HG02884 (cell line): Measurements from ENCODE around the gene IGFBPL1.
"Not testable (repeated sequence)": the region's sequence is repeated elsewhere in the genome, so short reads cannot be mapped to it uniquely, and the experiment has no call there.

Source experiments
- ATAC-seq: cut with Tn5 transposase; IDR thresholded peaks from one replicate; pipeline ENCODE4 v1.9.1; 2021; ENCODE audit warnings: mild to moderate bottlenecking, moderate library complexity; ENCODE audit not compliant: unreplicated experiment

The IGFBPL1 gene

DNA sequence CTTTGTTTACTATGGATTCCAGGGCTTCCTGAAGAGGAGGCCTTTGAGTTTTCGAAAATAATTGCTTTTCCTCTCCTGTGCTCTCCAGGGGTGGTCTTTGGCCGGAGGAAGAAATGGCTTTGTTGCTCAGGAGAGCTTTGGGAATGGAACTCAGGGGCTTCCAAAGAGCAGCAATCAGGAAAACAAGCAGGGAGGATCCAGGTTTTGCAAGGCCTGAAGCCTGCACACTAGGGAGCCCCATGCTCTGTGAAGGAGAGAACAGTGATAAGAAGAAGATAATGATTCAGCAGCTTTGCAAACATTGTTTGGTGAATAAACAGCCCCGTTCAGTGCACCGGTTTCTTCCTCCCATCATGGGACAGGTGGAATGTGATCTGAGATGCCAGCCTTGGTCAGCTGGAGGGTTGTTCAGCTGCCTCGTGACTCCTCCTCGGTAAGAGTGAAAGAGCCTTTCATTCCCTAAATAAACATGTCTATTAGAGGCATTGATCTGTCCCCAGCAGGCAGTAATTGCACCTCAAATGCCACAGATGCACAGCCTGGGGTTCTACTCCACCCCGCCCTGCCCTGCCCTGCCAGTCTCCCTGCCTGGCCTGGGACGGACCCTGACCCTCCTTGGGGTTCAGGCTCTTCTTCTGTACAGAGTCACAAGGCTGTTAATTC lies 43.3 kb downstream of the IGFBPL1 start:
- ATAC-seq: no peak

DNA sequence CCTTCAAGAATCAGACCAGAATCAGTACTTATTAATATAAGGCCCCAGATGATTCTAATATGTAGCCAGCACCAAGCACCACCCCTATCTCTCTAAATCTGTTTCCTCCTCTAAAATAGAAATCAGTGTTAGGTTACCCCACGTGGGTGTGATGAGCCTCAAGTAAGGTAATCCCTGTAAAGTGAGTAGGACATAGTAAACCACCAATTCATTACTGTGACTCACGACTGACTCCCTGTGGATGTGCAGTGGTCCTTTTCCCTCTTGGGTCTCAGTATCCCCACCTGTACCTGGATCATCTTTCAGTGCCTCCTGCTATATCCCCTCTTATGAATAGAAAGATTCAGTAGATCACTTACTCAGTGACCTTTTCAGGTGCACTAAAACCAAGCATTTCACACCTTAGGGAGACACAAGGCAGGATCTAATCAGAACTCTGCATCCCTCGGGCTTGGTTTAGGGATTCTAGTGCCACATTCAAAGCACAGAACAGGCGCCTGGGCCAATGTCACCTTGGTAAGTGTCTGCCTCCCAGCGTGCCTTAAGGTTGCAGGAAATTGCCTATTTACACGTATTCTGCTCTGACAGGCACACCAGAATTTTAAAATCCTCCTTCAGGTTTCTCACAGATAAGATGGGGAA lies 43.9 kb downstream of the IGFBPL1 start:
- no peak for ATAC-seq

DNA sequence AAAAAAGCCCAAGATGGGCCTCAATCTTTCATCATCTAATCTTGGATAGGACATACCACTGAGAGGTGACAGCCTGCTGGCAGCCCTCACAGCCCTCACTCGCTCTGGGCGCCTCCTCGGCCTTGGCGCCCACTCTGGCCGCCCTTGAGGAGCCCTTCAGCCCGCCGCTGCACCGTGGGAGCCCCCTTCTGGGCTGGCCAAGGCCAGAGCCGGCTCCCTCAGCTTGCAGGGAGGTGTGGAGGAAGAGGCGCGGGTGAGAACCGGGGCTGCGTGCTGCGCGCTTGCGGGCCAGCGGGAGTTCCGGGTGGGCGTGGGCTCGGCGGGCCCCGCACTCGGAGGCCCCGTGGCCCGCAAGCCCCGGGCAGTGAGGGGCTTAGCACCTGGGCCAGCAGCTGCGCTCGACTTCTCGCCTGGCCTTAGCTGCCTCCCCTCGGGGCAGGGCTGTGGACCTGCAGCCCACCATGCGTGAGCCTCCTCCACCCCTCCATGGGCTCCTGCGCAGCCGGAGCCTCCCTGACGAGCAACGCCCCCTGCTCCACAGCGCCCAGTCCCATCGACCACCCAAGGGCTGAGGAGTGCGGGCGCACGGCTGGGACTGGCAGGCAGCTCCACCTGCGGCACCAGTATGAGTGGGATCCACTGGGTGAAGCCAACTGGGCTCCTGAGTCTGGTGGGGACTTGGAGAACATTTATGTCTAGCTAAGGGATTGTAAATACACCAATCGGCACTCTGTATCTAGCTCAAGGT lies 46.7 kb downstream of the IGFBPL1 start:
- ATAC-seq: not testable (repeated sequence)

DNA sequence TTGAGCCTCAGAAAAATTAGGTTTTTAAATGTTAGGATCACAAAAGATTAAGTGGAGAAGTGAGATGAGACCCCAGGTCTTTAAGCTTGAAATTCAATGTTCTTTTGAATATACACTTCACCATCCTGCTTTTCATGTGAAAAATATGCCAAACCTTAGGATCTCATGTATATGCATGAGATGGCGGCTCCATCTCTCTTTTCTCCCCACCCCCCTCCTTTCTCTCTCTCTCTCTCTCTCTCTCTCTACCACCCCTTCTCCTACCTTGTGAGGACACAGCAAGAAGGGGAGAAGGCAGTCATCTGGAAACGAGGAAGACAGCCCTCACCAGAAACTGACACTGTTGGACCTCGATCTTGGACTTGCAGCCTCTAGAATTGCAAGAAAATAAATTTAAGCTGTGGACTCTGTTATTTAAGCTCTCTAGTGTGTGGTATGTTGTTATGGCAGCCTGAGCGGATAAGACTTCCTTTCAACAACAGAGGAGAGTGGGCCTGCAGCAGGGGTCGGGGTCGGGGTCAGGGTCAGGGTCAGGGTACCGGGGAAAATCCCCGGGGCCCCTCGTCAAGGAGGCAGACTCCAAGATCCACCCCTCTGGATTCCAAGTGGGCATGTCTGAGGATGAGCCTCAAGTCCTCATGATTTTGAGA lies 48.1 kb downstream of the IGFBPL1 start:
- no peak for ATAC-seq

DNA sequence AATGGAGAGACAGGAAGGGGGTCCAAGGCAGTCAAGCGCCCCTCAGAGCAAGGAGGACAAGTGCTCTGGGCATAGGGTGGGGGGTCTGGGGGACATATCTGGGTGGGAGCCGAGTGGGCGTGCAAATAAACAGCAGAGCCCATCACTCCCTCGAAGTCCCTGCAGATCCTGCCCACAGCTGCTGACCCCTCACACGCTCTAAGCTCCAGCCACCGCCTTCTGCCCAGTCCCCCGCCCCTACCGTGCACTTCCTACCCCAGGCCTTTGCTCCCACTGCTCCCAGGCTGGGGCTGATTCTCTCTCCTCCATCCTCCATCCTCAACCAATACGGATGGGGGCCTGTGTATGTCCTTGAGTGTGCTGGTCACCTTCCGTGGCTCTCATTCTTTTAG lies 48.7 kb downstream of the IGFBPL1 start:
- ATAC-seq: no peak

DNA sequence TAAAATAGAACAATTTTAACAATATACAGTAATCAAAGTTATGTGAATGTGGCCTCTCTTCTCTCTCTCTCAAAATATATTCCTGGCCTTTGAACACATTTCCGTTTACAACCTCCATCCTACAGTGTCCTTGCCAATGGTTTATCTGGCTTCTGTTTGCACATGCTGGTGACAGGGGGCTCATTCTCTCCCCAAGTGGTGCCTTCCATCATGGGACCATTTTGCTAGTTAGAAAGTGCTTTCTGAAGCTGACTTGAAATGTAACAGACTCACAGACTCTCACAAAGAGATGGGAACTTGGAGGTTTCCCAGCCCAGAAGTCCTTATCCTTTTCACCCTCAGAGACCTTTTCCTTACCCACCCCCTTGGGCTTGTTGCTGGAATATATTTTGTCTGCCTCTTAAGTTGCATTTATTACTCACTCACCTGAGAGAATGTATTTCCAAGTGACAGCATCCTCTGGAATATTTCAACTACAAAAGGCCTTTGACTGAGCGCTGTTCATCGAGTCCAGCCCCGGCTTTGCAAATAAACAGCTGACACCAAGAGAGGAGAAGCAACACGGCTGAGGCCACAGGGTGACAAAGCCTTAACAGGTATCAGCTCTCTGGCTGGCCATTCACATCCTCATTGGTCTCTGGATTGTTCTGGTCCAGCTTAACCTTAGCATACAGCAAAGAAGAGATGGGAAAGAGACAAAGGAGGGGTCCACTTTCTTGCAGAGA lies 49.2 kb downstream of the IGFBPL1 start:
- ATAC-seq: no peak

DNA sequence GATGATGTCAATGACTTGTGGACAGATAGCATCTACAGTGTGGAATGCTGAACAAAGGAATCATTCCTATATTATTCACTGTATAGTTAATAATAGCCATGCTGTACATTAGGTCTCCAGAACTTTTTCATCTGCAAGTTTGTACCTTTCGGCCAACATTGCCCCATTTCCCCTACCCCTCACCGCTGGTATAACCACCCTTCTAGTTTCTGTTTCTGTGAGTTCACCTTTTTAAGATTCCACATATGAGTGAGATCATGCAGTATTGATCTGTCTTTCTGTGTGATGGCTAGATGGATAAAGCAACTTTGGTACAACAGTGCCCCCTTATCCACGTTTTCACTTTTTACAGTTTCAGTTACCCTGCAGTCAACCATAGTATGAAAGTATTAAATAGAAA lies 50.6 kb downstream of the IGFBPL1 start:
- no peak for ATAC-seq

DNA sequence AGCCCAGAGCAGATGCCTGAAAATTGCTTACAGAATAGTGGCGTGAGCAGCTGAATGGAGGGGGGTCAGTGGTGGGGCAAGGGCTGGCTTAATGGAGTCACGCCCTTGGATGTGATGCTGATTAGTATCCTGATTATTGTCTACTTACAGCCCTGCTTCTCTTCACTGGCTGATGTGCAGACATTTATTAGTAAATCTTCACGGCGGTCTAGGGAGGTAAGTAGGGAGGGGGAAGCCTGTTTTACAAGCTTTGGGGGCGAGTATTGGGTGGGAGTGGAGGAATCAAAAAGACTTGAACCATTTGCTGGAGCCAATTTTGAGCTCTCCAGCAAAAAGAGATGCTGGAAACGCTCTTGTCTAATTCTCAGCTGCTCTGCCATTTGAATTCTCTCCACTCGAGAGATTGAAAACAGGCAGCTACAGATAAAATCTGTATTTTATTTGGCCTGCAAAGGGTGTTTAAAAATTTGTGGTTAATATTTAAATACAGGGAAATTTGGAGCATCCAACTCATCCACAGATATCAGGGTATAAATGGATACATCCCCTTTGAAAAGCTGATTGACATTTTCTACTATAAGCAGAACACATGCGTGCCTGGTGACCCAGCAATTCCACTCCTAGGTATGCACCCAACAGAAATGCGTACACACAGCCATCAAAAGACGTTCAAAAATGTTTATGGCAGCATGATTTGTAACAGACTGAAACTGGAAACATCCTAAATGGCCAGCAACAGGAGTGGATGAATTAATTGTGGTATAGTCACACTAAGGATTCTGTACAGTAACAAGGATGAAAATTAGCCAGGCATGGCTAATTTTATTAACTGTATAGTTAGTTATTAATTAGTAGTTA lies 51.3 kb downstream of the IGFBPL1 start:
- ATAC-seq: no peak

DNA sequence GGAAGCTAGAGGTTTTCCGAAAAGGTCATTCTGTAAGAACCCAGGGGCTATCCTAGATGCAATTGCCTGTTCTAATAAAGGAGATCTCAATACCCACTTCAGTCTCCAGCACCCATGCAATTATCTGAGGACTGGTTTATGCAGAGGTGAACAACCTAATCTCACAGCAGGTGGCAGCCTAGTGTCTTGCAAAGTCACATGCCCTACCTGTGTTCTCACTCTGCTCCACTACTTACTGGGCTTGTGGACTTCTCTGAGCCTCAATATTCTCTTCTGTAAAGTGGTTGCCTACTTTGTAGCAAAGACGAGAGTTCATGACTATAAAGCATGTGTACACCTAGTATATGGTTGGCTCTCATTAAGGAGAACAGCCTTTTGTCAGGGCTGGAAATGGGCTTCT lies 52.8 kb downstream of the IGFBPL1 start:
- ATAC-seq: no peak

DNA sequence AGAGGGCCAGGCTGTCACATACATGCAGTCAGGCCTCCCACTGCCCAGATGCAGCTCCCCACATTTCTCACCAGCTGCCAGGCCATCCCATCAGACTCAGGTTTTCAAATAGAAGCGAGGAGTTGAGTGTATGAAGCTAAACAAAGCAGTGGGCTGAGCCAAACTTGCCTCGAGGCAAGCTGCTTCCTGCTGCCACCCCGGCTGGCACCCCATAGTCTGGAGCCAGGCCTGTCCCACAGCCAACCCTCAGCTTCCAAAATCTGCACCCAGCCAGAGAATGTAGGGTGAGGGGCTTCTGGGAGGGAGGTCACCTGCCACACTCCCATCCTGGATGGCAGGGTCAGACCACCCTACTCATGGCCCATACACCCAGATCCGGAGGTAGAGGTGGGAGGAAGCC lies 54.1 kb downstream of the IGFBPL1 start:
- ATAC-seq: no peak

DNA sequence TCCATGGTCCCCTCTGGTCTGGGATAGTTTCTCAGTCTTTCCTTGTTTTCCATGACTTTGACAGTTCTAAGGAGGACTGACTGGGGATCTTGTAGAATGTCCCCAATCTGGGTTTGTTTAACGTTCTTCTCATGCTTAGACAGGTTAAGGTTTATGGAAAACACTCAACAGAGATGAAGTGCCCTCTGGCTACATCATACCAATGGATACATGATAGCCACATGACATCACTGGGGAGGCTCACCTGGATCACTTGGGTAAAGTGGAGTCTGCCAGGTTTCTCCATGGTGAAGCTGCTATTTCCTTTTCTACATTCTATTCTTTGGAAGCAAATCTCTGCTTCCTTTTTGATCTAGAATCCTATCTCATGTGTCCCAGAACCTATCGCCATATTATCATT lies 55.5 kb downstream of the IGFBPL1 start:
- no peak for ATAC-seq

DNA sequence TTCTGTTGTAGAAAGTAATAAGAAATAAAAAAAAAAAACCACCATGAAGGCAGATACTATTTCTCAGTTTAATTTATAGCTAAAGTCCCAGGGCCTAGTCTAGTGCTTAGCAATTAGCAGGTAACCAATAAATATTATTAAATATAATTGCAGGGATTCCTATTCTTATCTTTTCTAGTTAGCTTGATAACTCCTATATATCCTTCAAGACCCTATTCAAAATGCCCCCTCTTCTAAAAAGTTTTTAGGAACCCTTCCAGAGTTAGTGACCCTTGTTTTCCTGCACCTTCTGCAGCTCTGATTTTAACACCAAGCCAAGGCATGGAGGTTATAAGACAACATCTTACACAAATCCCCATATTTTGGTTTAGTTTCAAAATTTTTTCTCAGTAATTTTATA lies 56.4 kb downstream of the IGFBPL1 start:
- no peak for ATAC-seq

DNA sequence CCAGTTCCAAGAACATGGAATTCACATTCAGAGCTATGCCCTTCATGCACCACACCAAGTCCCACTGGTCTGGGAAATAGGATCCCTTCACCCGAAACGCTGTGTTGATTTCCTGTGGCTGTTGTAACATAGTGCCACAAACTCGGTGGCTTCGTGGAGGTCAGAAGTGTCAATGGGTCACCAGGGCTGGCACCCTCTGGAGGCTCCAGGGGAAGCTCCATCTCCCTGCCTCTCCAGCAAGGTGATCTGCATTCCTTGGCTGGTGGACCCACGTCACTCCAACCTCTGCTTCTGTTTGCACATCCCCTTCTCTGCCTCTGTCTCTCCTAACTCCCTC lies 60.7 kb downstream of the IGFBPL1 start:
- ATAC-seq: no peak

DNA sequence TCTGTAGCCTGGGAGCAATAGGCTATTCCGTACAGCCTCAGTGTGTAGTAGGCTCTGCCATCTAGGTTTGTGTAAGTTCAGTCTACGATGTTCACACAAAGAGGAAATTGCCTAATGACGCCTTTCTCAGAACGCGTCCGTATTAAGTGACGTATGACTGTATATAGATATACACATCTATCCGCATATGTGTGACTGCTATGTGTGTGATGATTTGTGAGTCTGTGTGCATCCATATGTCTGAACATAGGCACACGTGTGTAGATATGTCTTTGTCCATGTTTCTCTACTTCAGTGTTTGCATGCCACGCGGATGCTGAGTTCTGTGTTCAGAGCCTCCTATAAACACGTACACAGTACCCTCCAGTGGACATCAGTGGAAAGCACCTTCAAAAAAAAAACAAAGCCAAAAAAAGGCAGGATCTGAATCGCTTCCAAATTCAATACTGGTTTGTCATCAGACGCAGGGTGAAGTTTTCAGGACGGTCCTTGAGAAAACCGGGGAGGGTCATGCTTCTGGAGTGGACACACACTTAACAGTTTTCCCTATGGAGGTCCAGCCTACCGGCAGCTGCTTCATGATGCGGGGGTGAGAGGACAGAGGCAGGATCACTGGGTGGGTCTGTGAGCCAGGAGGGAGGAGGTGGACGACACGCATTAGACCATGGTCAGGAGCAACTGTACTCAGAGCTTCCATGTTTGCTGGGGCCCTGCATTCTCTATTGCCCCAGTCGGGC lies 61.2 kb downstream of the IGFBPL1 start:
- no peak for ATAC-seq

DNA sequence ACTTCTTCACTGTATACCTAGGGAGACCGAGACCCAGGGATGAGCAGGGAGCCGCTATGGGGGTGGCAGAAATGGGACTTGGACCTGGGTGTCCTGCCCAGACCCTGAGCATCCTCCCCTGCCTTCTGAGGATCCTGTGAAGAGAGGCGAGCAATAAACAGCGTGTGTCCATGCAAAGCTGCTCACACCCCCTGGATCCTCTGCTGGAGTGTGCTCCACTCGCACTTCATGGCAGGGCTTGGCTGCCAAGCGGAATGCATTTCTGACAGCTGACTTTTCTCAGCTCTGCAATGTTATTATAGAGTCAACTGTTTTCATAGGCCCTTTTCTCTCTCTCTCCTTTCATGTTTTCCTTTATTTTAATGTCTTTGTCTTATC lies 62.8 kb downstream of the IGFBPL1 start:
- no peak for ATAC-seq

DNA sequence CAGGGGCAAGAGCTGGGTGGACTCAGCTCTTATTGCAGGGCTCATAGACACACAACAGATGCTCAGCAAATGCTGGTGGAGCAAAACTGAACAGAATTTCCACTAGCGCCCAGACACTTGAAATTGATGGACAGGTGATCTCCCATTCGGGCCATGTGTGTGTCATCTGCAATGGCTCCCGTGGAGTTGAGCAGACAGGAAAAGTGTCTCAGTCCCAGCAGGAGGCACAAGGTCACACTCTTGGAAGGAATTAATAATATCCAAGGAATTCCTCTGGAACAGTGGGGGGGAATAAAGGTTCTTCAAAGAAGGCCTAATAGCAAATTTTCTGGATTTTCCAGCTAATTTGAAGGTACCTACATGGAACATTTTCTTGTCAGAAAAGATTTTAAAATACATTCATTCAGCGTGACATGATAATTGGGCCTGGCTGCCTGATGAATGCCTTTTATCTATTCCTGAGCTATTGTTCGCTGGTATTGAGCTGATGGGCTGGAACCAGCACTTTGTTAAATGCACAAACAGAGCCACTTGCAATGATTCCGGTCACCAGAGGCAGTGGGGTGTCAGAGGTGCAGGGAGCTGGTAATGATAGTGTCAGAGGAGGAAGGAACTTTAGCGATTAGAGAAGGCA lies 63.3 kb downstream of the IGFBPL1 start:
- ATAC-seq: no peak

DNA sequence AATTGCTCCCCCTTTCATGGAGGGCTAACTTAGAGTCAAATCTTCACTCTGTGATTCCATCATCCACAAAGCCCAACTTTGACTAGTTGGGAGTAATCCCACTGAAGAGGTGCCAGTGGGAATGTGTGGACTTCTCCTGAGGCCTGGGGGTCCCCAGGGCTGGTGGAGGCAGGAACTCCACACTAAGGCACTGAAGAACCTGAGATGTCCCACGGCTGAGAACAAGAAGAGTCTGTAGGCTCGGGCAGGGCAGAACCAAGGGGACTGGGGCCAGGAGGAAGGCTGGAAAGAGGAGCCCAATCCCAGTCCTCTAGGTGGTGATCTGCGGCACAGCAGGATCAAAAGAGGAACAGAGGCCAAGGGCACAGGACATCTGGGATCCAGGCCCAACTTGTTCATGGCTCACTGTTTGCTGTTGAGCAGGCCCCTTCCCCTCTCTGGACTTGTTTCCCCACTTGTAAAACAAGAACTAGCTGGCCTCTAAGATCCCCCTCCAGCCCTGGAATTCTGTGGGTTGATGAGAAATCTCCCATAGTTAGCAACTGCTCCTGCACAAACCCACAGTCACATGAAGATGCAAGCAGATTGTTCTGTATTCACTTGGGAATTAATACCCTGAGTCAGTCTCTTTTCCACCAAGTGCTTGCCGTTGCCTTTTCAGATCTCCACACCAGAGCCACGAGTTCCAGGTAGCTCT lies 64.4 kb downstream of the IGFBPL1 start:
- no peak for ATAC-seq

DNA sequence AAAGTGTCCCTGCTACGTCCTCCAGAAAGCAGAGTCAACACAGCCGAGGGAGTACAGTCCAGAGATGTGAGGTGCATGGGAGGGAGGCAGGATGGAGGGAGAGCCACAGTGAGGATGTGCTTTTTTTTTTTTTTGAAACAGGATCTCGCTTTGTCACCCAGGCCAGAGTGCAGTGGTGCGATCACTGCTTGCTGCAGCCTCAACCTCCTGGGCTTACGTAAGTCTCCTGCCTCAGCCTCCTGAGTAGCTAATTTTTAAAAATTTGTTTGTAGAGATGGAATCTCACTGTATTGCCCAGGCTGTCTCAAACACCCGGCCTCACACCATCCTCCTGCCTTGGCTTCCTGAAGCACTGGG lies 65.0 kb downstream of the IGFBPL1 start:
- ATAC-seq: no peak
